Adipocyte (in vitro differentiated cells): ENCODE data around the gene PKP4.

Experiments
- DNase-seq: peaks from one replicate; pipeline ENCODE4 v3.0.0-alpha.2; 2015; ENCODE audit warnings: low read depth
- H3K27me3 ChIP-seq: replicated peaks from 2 replicates; pipeline ENCODE4 v1.7.0; 2013; ENCODE audit warnings: mild to moderate bottlenecking, low read length, moderate library complexity; ENCODE audit not compliant: control insufficient read depth, insufficient read depth
- H3K36me3 ChIP-seq: 2 replicates; pipeline ENCODE4 v1.7.0; 2013; ENCODE audit warnings: low read length, mild to moderate bottlenecking, moderate library complexity; ENCODE audit not compliant: control insufficient read depth, insufficient read depth, severe bottlenecking
- H3K4me1 ChIP-seq: 2 replicates; pipeline ENCODE4 v1.7.0; 2013; ENCODE audit warnings: mild to moderate bottlenecking, low read length, moderate library complexity; ENCODE audit not compliant: control insufficient read depth, insufficient read depth
- H3K4me3 ChIP-seq: 2 replicates; pipeline ENCODE4 v1.7.0; 2013; ENCODE audit warnings: mild to moderate bottlenecking, low read length, moderate library complexity
- H3K9ac ChIP-seq: 2 replicates; pipeline ENCODE4 v1.7.0; 2013; ENCODE audit warnings: mild to moderate bottlenecking, low read length, moderate library complexity
- H3K9me3 ChIP-seq: 2 replicates; pipeline ENCODE4 v1.7.0; 2013; ENCODE audit warnings: mild to moderate bottlenecking, low read length, moderate library complexity; ENCODE audit not compliant: control insufficient read depth

The PKP4 gene

GRCh38 chr2:158578703-158579330 is 122.1 kb downstream of the PKP4 start:
- no peaks in the 10 kb centered on the region for H3K27me3 ChIP-seq
- no peaks in the 10 kb centered on the region for H3K4me1 ChIP-seq
- H3K36me3 ChIP-seq, result no peaks in the 10 kb centered on the region
- no peak overlapping the region for H3K9ac ChIP-seq
- H3K9me3 ChIP-seq, result no peaks in the 10 kb centered on the region
- no peak for DNase-seq
- no peak overlapping the region for H3K4me3 ChIP-seq

GRCh38 chr2:158579928-158580327 is 123.2 kb downstream of the PKP4 start:
- Histone ChIP-seq H3K9me3 (no peaks in the 10 kb centered on the region), H3K9ac (no peak overlapping the region), H3K4me1 (no peaks in the 10 kb centered on the region), H3K4me3 (no peak overlapping the region), H3K27me3 (no peaks in the 10 kb centered on the region), H3K36me3 (no peaks in the 10 kb centered on the region)
- DNase-seq, result no peak

- H3K27me3 ChIP-seq, result no peaks in the 10 kb centered on the region
- H3K36me3 ChIP-seq, result no peaks in the 10 kb centered on the region
- no peak overlapping the region for H3K9ac ChIP-seq
- H3K4me1 ChIP-seq, result no peaks in the 10 kb centered on the region
- DNase-seq, result no peak
- H3K4me3 ChIP-seq, result no peak overlapping the region
- H3K9me3 ChIP-seq, result no peaks in the 10 kb centered on the region
These were observed 124.0 kb downstream of the PKP4 start for GRCh38 chr2:158580760-158581159.

GRCh38 chr2:158582670-158583069 is 125.9 kb downstream of the PKP4 start:
- Histone ChIP-seq H3K9ac (no peak overlapping the region), H3K27me3 (no peaks in the 10 kb centered on the region), H3K4me3 (no peak overlapping the region), H3K4me1 (peaks cover 6% of the 10 kb centered on the region), H3K9me3 (no peaks in the 10 kb centered on the region), H3K36me3 (no peaks in the 10 kb centered on the region)
- DNase-seq, result no peak

- Histone ChIP-seq H3K36me3 (no peaks in the 10 kb centered on the region), H3K27me3 (no peaks in the 10 kb centered on the region), H3K4me1 (peaks cover 6% of the 10 kb centered on the region), H3K9me3 (no peaks in the 10 kb centered on the region), H3K4me3 (no peak overlapping the region), H3K9ac (no peak overlapping the region)
- DNase-seq, result no peak
These were observed 127.2 kb downstream of the PKP4 start for GRCh38 chr2:158583923-158584322.

GRCh38 chr2:158586491-158586890 is 129.7 kb downstream of the PKP4 start:
- no peaks in the 10 kb centered on the region for H3K9me3 ChIP-seq
- H3K4me1 ChIP-seq, result peaks cover 6% of the 10 kb centered on the region
- H3K4me3 ChIP-seq, result no peak overlapping the region
- peak; percentile 76 for DNase-seq
- no peaks in the 10 kb centered on the region for H3K36me3 ChIP-seq
- H3K9ac ChIP-seq, result no peak overlapping the region
- H3K27me3 ChIP-seq, result no peaks in the 10 kb centered on the region

GRCh38 chr2:158589303-158589702 is 132.6 kb downstream of the PKP4 start:
- Histone ChIP-seq H3K36me3 (no peaks in the 10 kb centered on the region), H3K4me3 (no peak overlapping the region), H3K9me3 (no peaks in the 10 kb centered on the region), H3K27me3 (no peaks in the 10 kb centered on the region), H3K4me1 (peaks cover 6% of the 10 kb centered on the region), H3K9ac (no peak overlapping the region)
- DNase-seq, result no peak

GRCh38 chr2:158598862-158599517 is 142.2 kb downstream of the PKP4 start:
- Histone ChIP-seq H3K27me3 (no peaks in the 10 kb centered on the region), H3K9ac (no peak overlapping the region), H3K4me1 (peaks cover 26% of the 10 kb centered on the region), H3K9me3 (no peaks in the 10 kb centered on the region), H3K36me3 (peaks cover 3% of the 10 kb centered on the region), H3K4me3 (no peak overlapping the region)
- DNase-seq, result peak; percentile 10

- Histone ChIP-seq H3K4me3 (peak overlapping the region; percentile 26), H3K9me3 (no peaks in the 10 kb centered on the region), H3K4me1 (peaks cover 26% of the 10 kb centered on the region), H3K36me3 (peaks cover 4% of the 10 kb centered on the region), H3K27me3 (no peaks in the 10 kb centered on the region), H3K9ac (no peak overlapping the region)
- no peak for DNase-seq
These were observed 142.9 kb downstream of the PKP4 start for GRCh38 chr2:158599609-158600008.

GRCh38 chr2:158600155-158600802 is 143.5 kb downstream of the PKP4 start:
- Histone ChIP-seq H3K27me3 (no peaks in the 10 kb centered on the region), H3K4me3 (peak overlapping the region; percentile 26), H3K36me3 (peaks cover 4% of the 10 kb centered on the region), H3K4me1 (peaks cover 26% of the 10 kb centered on the region), H3K9me3 (no peaks in the 10 kb centered on the region), H3K9ac (no peak overlapping the region)
- peak; percentile 92 for DNase-seq

- H3K9ac ChIP-seq, result no peak overlapping the region
- H3K36me3 ChIP-seq, result peaks cover 4% of the 10 kb centered on the region
- H3K4me3 ChIP-seq, result no peak overlapping the region
- no peak for DNase-seq
- H3K9me3 ChIP-seq, result no peaks in the 10 kb centered on the region
- no peaks in the 10 kb centered on the region for H3K27me3 ChIP-seq
- peaks cover 26% of the 10 kb centered on the region for H3K4me1 ChIP-seq
These were observed 145.3 kb downstream of the PKP4 start for GRCh38 chr2:158602027-158602426.
